NB4 (cell line): ENCODE results near the gene RMC1.

Experiments used
- CTCF ChIP-seq: IDR thresholded peaks from one replicate; pipeline ENCODE4 v1.5.1; 2012; ENCODE audit warnings: low read depth, low read length
- MAX ChIP-seq: IDR thresholded peaks from 2 replicates; pipeline ENCODE4 v1.6.1; 2011; ENCODE audit warnings: low read depth, low read length
- MYC ChIP-seq: IDR thresholded peaks from 2 replicates; pipeline ENCODE4 v1.6.1; 2011; ENCODE audit warnings: low read depth, low read length
- POLR2A ChIP-seq: IDR thresholded peaks from 2 replicates; pipeline ENCODE4 v1.6.1; 2011; ENCODE audit warnings: mild to moderate bottlenecking; ENCODE audit not compliant: insufficient read length; ENCODE audit errors: extremely low read depth

- TF ChIP-seq CTCF (no peak), MAX (no peak), POLR2A (no peak), MYC (no peak)
Measured at GRCh38 chr18:23459530-23459921, 43.8 kb upstream of the RMC1 start.
